Right cardiac atrium (tissue), 5 donors: ENCODE results near the gene ZDHHC11. TPM values are rescaled to one million over a fixed set of nuclear protein-coding genes. Genes with fewer than 3 reads are reported as not detected.
"Not testable (repeated sequence)": the region's sequence is repeated elsewhere in the genome, so short reads cannot be mapped to it uniquely, and the experiment has no call there.

Experiments
- ATAC-seq, 2 donors: fragments of 200-7000 bp; cut with Tn5 transposase; one replicate each; pipeline versions ENCODE4 v1.8.0 to v1.9.1; 2020; ENCODE audit warnings: moderate library complexity in 2 of 2, mild to moderate bottlenecking in 1 of 2
- DNase-seq, 3 donors: peaks; one replicate each; pipeline ENCODE4 v3.0.0-alpha.2; 2020
- H3K27ac ChIP-seq: one replicate; pipeline ENCODE4 v1.5.1; 2013; ENCODE audit warnings: mild to moderate bottlenecking, low read length, control low read depth, moderate library complexity
- H3K27me3 ChIP-seq: one replicate; pipeline ENCODE4 v1.6.1; 2013; ENCODE audit not compliant: control insufficient read depth, insufficient read depth
- H3K4me1 ChIP-seq: one replicate; pipeline ENCODE4 v1.6.1; 2013; ENCODE audit warnings: low read length; ENCODE audit not compliant: control insufficient read depth, insufficient read depth
- H3K4me3 ChIP-seq: one replicate; pipeline ENCODE4 v1.5.1; 2013; ENCODE audit warnings: low read length, control low read depth
- H3K9me3 ChIP-seq: one replicate; pipeline ENCODE4 v1.6.1; 2013; ENCODE audit warnings: low read length; ENCODE audit not compliant: control insufficient read depth
- WGBS: extraction: QIAGEN DNeasy Blood & Tissue Kit; methylation state at CpG from one replicate; pipeline ENCODE4 v1.1.7; 2013; 5-methylcytosine and 5-hydroxymethylcytosine counted together
- intact Hi-C, 4 donors: fragments of 100-400 bp; cut with DNase I; formaldehyde crosslinking; loops; one replicate each; pipeline versions ENCODE4 v1.11.0 to v1.14.0; 2022 to 2023
- polyA plus RNA-seq: library from polyadenylated mRNA; stranded (reverse); fragments of 200-250 nt; gene quantifications from one replicate; pipeline ENCODE4 v1.2.3, GENCODE V29; 2013
- total RNA-seq, 4 donors: library from RNA; stranded (reverse); fragmentation: NEBNext Ultra II Directional; extraction: Animal tissue kit (Norgen Biotek cat#: 25700); gene quantifications; one replicate each; pipeline ENCODE4 v1.2.1, GENCODE V29; 2021
- donor health status: healthy with polysubstance abuse.
- donor health status: DM: no; HTN: yes; CAD: no.
- donor health status: DM: no; HTN: no; CAD: no.
- donor health status: DM: no; HTN: yes; CAD: no; lungs with severe emphysema.
- donor health status: DM: yes; HTN: yes; CAD: no.

The ZDHHC11 gene
- total and polyA plus RNA-seq, 5 donors: 5.8 to 66.1 (median 25.0) TPM

DNA sequence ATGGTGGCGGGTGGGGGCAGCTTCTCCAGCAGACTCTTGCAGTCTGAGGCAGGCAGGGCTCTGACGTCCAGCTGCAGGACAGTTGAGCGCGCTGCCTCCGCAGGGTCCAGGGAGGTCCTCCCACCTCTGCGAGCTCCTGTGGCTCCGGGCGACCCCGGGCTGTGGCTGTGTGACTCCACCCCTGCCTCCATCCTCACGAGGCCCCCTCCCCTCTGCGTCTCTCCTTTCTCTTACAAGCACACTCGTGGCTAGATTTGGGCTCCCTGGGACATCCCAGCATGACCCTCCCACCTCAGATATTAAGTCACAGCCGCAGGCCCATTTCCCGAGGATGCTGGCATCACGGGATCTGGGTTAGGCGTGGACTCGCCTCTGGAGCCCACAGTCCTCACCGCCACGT lies 100.6 kb downstream of the ZDHHC11 start:
- intact Hi-C loops: loop anchor here in 1 of 4 donors (10.0 kb wide), 1 partner anchor 95 kb away; no protein-coding TSS in a partner anchor
- not testable (repeated sequence) for H3K27me3 ChIP-seq, H3K4me3 ChIP-seq, H3K9me3 ChIP-seq, ATAC-seq, H3K4me1 ChIP-seq, H3K27ac ChIP-seq
- 93% methylated on average over 6 of the region's 19 CpGs for WGBS
- peak; percentile 10 to 38 (median 30) for DNase-seq

DNA sequence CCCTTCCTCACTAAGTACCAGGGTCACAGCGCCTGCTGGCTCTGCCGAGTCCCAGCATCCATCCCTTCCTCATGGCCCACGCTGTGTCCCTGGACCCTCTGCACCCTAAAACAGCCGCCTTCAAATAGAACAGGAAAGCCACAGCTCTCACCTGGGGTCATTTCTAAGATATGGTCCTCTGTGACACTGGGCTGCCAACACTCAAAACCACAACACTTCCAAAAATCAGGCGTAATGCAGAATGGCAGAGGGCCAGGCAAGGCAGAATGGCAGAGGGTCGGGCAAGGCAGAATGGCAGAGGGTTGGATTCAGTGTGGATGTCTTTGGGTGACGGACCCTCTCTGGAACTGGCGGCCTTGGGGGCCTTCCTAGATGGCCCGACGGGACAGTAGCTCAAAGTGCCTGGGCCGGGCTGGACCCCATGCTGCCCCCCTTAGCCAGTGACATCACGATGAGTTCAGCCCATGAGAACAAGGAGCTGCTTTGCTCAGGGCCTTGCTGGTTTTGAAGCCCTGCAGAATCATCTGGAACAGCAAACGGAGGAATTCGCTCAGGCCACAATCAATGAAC lies 101.6 kb downstream of the ZDHHC11 start:
- H3K27me3 ChIP-seq: no peaks in the 10 kb centered on the region
- no peaks in the 10 kb centered on the region for H3K9me3 ChIP-seq
- H3K4me1 ChIP-seq: no peaks in the 10 kb centered on the region
- intact Hi-C loops: loop anchor here in 1 of 4 donors (5.0 kb wide), 1 partner anchor 93 kb away; no protein-coding TSS in a partner anchor
- WGBS: 90% methylated on average over 14 of the region's 14 CpGs
- DNase-seq (peak in 2 of 3 donors; percentile 12 to 16), ATAC-seq (no peak)
- H3K27ac ChIP-seq: no peak overlapping the region
- H3K4me3 ChIP-seq: no peak overlapping the region

DNA sequence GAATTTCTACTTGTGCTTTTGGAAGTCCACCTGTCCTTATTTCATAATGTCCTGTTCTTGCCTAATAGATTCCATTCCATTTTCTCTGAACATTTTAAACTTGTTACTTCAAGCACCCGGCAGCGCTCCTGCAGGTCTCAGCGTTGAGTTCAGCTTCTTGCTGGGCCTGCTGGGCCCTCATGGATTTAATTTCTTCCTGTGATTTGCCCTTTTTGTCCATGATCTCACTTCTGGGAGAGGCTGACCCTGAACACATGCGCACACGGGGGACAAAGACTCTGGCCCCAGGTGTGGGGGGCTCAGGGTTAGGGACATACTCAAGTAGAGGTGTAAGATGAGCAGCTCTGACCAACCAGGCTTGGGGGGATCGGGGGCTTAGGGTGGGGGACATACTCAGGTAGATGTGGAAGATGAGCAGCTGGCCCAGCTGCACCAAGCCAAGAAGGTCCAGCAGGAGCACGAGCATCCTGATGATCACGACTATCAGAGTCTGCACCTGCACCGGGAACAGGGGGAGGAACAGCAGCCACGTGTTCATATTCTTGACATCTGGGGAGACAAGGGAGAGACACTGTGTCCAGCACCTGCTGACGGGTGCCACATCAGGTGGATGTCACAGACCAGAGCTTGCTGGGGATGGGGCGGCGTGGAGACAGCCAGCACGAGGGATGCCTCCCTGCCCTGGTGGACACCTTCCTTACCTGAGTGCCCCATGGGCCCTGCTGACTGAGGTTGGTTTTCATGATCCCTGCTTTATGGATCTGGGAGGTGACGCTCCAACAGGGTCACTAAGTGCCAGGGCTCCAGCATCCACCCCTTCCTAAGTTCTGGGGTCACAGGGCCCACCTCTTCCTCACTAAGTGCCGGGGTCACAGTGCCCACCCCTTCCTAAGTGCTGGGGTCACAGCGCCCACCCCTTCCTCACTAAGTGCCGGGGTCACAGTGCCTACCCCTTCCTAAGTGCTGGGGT lies 102.5 kb downstream of the ZDHHC11 start:
- not testable (repeated sequence) for H3K27me3 ChIP-seq, H3K4me1 ChIP-seq, H3K27ac ChIP-seq, H3K4me3 ChIP-seq, H3K9me3 ChIP-seq, ATAC-seq
- DNase-seq: peak in 2 of 3 donors; percentile 9 to 36
- intact Hi-C loops: loop anchor here in 1 of 4 donors (5.0 kb wide), 1 partner anchor 94 kb away; no protein-coding TSS in a partner anchor
- WGBS: 82% methylated on average over 18 of the region's 18 CpGs

DNA sequence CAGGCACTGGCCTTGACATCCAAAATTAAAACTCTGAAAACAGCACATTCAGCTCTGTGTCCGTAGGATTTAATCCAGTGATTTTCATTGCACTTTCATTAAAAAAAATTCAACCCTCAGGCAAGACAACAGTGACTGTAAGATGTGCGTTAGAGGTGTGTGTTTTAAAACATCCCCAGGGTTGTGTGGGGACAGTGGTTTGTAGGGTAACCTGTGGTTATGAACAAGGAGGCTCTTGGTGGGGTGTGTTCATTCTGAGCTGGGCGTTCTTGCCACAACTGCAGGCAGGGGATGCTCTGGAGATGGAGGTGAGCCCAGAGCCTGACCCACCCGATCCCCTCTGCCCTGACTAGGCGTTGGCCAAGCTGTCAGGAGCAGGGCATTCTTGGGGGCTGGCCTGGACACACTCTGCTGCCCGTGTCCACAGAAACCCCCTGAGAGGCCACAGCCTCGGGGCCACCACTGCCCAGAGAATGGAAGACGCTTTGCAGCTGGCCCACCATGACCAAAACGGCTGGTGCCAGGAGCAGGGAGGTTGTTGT lies 103.4 kb downstream of the ZDHHC11 start:
- H3K4me1 ChIP-seq, H3K27ac ChIP-seq, DNase-seq, H3K27me3 ChIP-seq, H3K9me3 ChIP-seq, H3K4me3 ChIP-seq: not testable (repeated sequence)
- WGBS: 63% methylated on average over 3 of the region's 9 CpGs
- peak in 1 of 2 donors; percentile 1 for ATAC-seq
- intact Hi-C loops: loop anchor here in 1 of 4 donors (5.0 kb wide), 1 partner anchor 95 kb away; no protein-coding TSS in a partner anchor

DNA sequence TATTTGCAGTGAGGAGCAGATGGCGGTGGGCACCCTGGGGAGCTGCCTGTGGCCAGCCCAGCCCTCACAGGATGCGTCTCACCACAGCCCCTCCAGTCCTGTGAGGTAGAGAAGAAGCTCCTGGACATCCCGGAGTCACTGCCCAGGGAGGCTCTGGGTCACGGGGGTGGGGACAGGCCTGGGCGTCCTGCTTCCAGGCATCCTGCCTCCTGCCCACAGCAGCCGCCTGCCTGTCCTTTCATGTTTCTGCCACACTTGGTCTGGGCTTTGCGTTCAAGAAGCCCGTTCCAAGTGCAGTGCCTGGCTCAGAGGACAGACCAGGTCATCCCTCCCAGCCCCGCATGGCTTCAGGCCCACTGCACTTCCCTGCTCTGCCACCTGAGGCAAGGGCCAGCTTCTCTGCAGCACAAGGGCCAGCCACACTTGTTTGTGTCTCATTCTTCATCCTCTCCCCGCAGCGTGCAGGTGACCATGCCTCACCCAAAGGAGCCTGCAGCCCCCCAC lies 104.5 kb downstream of the ZDHHC11 start:
- no peaks in the 10 kb centered on the region for H3K9me3 ChIP-seq
- WGBS: 66% methylated on average over 10 of the region's 11 CpGs
- H3K27me3 ChIP-seq: no peaks in the 10 kb centered on the region
- no peaks in the 10 kb centered on the region for H3K4me1 ChIP-seq
- ATAC-seq: peak; percentile 29 to 49
- H3K27ac ChIP-seq: no peak overlapping the region
- H3K4me3 ChIP-seq: no peak overlapping the region
- intact Hi-C loops: loop anchor here in 1 of 4 donors (5.0 kb wide), 1 partner anchor 96 kb away; no protein-coding TSS in a partner anchor
- peak in 1 of 3 donors; percentile 59 for DNase-seq

Other genes starting within 250 kb of the ZDHHC11 start
- 1 to 10 TPM; 1.2 to 3.4 (median 2.2) TPM for gene CEP72, start 238.6 kb downstream of the ZDHHC11 start, total RNA-seq
- gene CEP72, start 238.6 kb downstream of the ZDHHC11 start, polyA plus RNA-seq: 1.1 TPM
- 10 to 100 TPM; 15.8 to 30.1 (median 22.7) TPM for gene TPPP, start 157.6 kb downstream of the ZDHHC11 start, total RNA-seq
- gene TPPP, start 157.6 kb downstream of the ZDHHC11 start, polyA plus RNA-seq: 12.2 TPM
- gene ZDHHC11B, start 66.3 kb downstream of the ZDHHC11 start, total RNA-seq: 10 to 100 TPM; 17.0 to 49.2 (median 24.1) TPM
- gene ZDHHC11B, start 66.3 kb downstream of the ZDHHC11 start, polyA plus RNA-seq: 6.6 TPM
- 10 to 100 TPM; 25.1 to 41.3 (median 34.0) TPM for gene BRD9, start 41.8 kb upstream of the ZDHHC11 start, total RNA-seq
- 17.1 TPM for gene BRD9, start 41.8 kb upstream of the ZDHHC11 start, polyA plus RNA-seq
- gene TRIP13, start 41.9 kb upstream of the ZDHHC11 start, total RNA-seq: under 1 TPM; 0.25 to 0.94 (median 0.58) TPM
- 0.27 TPM for gene TRIP13, start 41.9 kb upstream of the ZDHHC11 start, polyA plus RNA-seq
- 1 to 10 TPM; 1.9 to 8.6 (median 3.1) TPM for gene NKD2, start 157.8 kb upstream of the ZDHHC11 start, total RNA-seq
- 2.6 TPM for gene NKD2, start 157.8 kb upstream of the ZDHHC11 start, polyA plus RNA-seq